ENCODE results near the gene IFITM1. TPM values are rescaled to one million over a fixed set of nuclear protein-coding genes. Genes with fewer than 3 reads are reported as not detected.
A peak's percentile ranks its signal among the peaks of the same experiment; 100 is the strongest.
"Not testable (repeated sequence)": the region's sequence is repeated elsewhere in the genome, so short reads cannot be mapped to it uniquely, and the experiment has no call there.

The IFITM1 gene
- total and polyA plus RNA-seq, 2 experiments from 2014 or later = 72.7 to 180 TPM

- H3K36me3 ChIP-seq (ENCODE audit: low read depth); H4K20me1 ChIP-seq (ENCODE audit: insufficient read depth); H3K9me3 ChIP-seq (ENCODE audit: low read depth); in situ Hi-C loops (cut with MboI); H3K27me3 ChIP-seq (replicated peaks; ENCODE audit: insufficient read depth); H2AFZ ChIP-seq; H3K9me2 ChIP-seq (ENCODE audit: insufficient read depth): not testable (repeated sequence)
- 1 to 5% methylated on average over 19 to 20 of the region's 29 CpGs for WGBS, 2 experiments (ENCODE audit: low coverage in 1 of 2, low lambda C conversion rate in 2 of 2, missing lambda C conversion rate in 2 of 2)
- peaks cover 53% of the 10 kb centered on the region for H3K79me2 ChIP-seq (ENCODE audit: insufficient read depth)
- peak overlapping the region; percentile 99 for H3K9ac ChIP-seq
- peak; percentile 47 for DNase-seq
- H3K4me2 ChIP-seq (ENCODE audit: unreplicated experiment) = peak overlapping the region; percentile 90
- H3K4me3 ChIP-seq = peak overlapping the region; percentile 99
- peaks cover 16% of the 10 kb centered on the region for H3K4me1 ChIP-seq (ENCODE audit: insufficient read depth)
- peak overlapping the region; percentile 97 for H3K27ac ChIP-seq
- peaks cover 11% of the 10 kb centered on the region; the same call in 1 of the 2 replicates for H3F3A ChIP-seq (ENCODE audit: insufficient read depth)
Observed at GRCh38 chr11:319121-319887, 5.5 kb downstream of the IFITM1 start.

- DNase-seq; H3K9me2 ChIP-seq (ENCODE audit: insufficient read depth); H3K9me3 ChIP-seq (ENCODE audit: low read depth); in situ Hi-C loops (cut with MboI); H3K36me3 ChIP-seq (ENCODE audit: low read depth); H4K20me1 ChIP-seq (ENCODE audit: insufficient read depth); H2AFZ ChIP-seq; H3K27me3 ChIP-seq (replicated peaks; ENCODE audit: insufficient read depth): not testable (repeated sequence)
- H3K27ac ChIP-seq = peak overlapping the region; percentile 97
- H3F3A ChIP-seq (ENCODE audit: insufficient read depth) = peaks cover 11% of the 10 kb centered on the region; the same call in 1 of the 2 replicates
- peak overlapping the region; percentile 90 for H3K4me2 ChIP-seq (ENCODE audit: unreplicated experiment)
- H3K4me1 ChIP-seq (ENCODE audit: insufficient read depth) = peaks cover 19% of the 10 kb centered on the region
- peak overlapping the region; percentile 99 for H3K9ac ChIP-seq
- peak overlapping the region; percentile 99 for H3K4me3 ChIP-seq
- 0 to 2% methylated on average over 4 to 8 of the region's 10 CpGs for WGBS, 2 experiments (ENCODE audit: low coverage in 1 of 2, low lambda C conversion rate in 2 of 2, missing lambda C conversion rate in 2 of 2)
- peaks cover 48% of the 10 kb centered on the region for H3K79me2 ChIP-seq (ENCODE audit: insufficient read depth)
Observed at GRCh38 chr11:319888-320273, 6.0 kb downstream of the IFITM1 start.

- no peaks in the 10 kb centered on the region for H3K9me3 ChIP-seq (ENCODE audit: low read depth)
- peaks cover 9% of the 10 kb centered on the region; the same call in 1 of the 2 replicates for H3K4me1 ChIP-seq (ENCODE audit: insufficient read depth)
- H3K4me3 ChIP-seq = no peak overlapping the region
- 61 to 68% methylated on average over 11 of the region's 11 CpGs for WGBS, 2 experiments (ENCODE audit: low coverage in 1 of 2, low lambda C conversion rate in 2 of 2, missing lambda C conversion rate in 2 of 2)
- no peaks in the 10 kb centered on the region for H3K9me2 ChIP-seq (ENCODE audit: insufficient read depth)
- peak overlapping the region; percentile 74 for H2AFZ ChIP-seq
- H3K79me2 ChIP-seq (ENCODE audit: insufficient read depth) = peaks cover 15% of the 10 kb centered on the region
- H3K36me3 ChIP-seq (ENCODE audit: low read depth) = no peaks in the 10 kb centered on the region
- H3K27me3 ChIP-seq (replicated peaks; ENCODE audit: insufficient read depth) = no peaks in the 10 kb centered on the region
- DNase-seq = no peak
- in situ Hi-C loops (cut with MboI) = no loop called here
- H3K27ac ChIP-seq = no peak overlapping the region
- peaks cover 4% of the 10 kb centered on the region; the same call in 1 of the 2 replicates for H3F3A ChIP-seq (ENCODE audit: insufficient read depth)
- no peak overlapping the region for H3K9ac ChIP-seq
- H4K20me1 ChIP-seq (ENCODE audit: insufficient read depth) = no peaks in the 10 kb centered on the region
- no peak for TF ChIP-seq EZH2phosphoT487 (IDR thresholded peaks at IDR 0.05; ENCODE audit: insufficient read depth, low read depth)
- no peak for TF ChIP-seq EZH2 (IDR thresholded peaks at IDR 0.05; ENCODE audit: insufficient read depth, poor library complexity, severe bottlenecking)
- no peak overlapping the region for H3K4me2 ChIP-seq (ENCODE audit: unreplicated experiment)
Observed at GRCh38 chr11:324156-324555, 10.3 kb downstream of the IFITM1 start.

- DNase-seq; H3K27ac ChIP-seq; H3K9me3 ChIP-seq (ENCODE audit: low read depth); in situ Hi-C loops (cut with MboI); H3K36me3 ChIP-seq (ENCODE audit: low read depth); H3K4me1 ChIP-seq (ENCODE audit: insufficient read depth); H3K27me3 ChIP-seq (replicated peaks; ENCODE audit: insufficient read depth); H4K20me1 ChIP-seq (ENCODE audit: insufficient read depth); H3K79me2 ChIP-seq (ENCODE audit: insufficient read depth); H3F3A ChIP-seq (ENCODE audit: insufficient read depth); H3K9me2 ChIP-seq (ENCODE audit: insufficient read depth): not testable (repeated sequence)
- Histone ChIP-seq H3K4me3 (peak overlapping the region; percentile 52), H3K4me2 (ENCODE audit: unreplicated experiment) (peak overlapping the region; percentile 71), H2AFZ (peak overlapping the region; percentile 74), H3K9ac (peak overlapping the region; percentile 41; the same call in 1 of the 2 replicates)
- WGBS, 2 experiments (ENCODE audit: low coverage in 1 of 2, low lambda C conversion rate in 2 of 2, missing lambda C conversion rate in 2 of 2) = 25 to 32% methylated on average over 27 to 28 of the region's 34 CpGs
Observed at GRCh38 chr11:324593-325517, 11.0 kb downstream of the IFITM1 start.
